Fibroblast of mammary gland (primary cell): ENCODE measurements around the gene PSMB3.

Experiments used
- DNase-seq: peaks from one replicate; pipeline ENCODE4 v3.0.0-alpha.2; 2010; ENCODE audit warnings: low read depth
- H3K4me3 ChIP-seq: 2 replicates; pipeline ENCODE4 v1.5.1; 2011; ENCODE audit warnings: low read depth, mild to moderate bottlenecking, low read length, moderate library complexity; ENCODE audit not compliant: control insufficient read depth
- TF ChIP-seq, protein P1 (sequence below): conservative IDR thresholded peaks from 2 replicates; pipeline ENCODE4 v1.5.1; 2011; ENCODE audit warnings: low read depth, low read length, inconsistent platforms; ENCODE audit not compliant: control insufficient read depth, insufficient read depth

Gene PSMB3

DNA sequence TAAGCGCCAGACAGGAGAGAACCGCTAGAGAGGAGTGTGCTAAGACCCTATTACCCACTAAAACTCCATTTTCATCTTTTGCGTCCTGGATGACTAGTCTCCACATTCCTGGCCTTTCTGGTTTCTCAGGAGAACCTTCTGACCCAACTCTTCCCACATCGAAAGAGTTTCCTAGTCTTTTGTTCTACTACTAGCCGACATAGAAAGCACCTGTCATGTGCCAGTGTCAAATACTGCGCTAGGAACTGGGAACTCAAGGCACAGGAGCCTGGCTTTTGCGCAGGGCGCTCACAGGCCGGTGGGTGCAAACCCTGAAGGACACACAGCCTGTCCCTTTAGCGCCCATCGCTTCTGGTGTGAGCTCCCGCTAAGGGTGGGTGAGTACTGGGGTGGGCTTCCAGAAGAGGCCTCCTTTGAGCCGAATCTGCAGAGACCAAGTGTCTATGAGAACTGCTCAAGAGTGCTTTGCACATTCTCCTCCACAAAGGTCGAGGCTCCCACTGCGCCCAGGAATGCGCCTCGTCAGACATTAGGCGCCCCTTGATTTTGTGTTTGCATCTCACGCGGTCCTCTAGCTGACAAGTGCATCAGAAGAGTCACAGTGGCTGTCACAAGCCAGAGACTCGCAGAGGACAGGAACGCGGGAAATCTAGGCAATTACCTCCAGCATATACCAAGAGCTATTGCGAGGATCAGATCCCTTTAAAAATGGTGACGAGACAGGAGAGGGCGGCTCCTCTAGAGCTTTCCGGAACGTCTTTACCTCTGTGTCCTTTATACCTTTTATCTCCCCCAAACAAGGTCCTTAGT is 2.0 kb upstream of the PSMB3 start:
- H3K4me3 ChIP-seq: peak overlapping the region; percentile 84
- TF ChIP-seq, protein P1, sequence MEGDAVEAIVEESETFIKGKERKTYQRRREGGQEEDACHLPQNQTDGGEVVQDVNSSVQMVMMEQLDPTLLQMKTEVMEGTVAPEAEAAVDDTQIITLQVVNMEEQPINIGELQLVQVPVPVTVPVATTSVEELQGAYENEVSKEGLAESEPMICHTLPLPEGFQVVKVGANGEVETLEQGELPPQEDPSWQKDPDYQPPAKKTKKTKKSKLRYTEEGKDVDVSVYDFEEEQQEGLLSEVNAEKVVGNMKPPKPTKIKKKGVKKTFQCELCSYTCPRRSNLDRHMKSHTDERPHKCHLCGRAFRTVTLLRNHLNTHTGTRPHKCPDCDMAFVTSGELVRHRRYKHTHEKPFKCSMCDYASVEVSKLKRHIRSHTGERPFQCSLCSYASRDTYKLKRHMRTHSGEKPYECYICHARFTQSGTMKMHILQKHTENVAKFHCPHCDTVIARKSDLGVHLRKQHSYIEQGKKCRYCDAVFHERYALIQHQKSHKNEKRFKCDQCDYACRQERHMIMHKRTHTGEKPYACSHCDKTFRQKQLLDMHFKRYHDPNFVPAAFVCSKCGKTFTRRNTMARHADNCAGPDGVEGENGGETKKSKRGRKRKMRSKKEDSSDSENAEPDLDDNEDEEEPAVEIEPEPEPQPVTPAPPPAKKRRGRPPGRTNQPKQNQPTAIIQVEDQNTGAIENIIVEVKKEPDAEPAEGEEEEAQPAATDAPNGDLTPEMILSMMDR: no peak
- DNase-seq: no peak

DNA sequence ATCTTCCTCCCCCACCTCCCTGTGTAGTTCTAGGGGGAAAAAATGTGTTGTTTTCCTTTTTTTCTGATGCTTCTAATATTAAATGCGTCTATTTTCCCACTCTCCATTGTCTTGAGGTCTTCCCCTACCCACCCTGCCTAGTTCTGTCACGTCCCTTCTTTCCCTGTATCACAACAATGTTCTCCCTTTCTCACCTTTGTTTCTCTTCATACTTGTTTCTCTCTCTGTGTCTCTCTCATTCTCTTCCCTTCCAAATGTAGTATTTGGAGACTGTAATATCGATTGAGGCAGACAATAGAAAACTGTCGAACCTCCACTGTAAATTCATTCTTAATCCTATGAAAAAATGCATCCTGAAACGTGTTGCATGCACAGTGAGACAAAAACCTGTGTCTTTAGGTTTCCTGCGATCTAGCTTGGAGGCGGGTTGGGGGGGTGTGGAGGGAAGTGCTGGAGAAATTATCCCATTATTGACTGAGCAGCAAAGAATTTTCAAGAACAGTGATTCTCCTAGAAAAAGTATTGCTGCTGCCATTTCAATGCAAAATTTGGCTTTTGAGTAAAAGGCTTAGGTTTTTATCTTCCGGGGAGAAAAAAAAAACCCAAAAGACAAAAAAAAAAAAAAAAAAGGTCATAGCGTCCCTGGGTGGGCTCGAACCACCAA is 1.3 kb upstream of the PSMB3 start:
- TF ChIP-seq, protein P1: no peak
- DNase-seq: no peak
- H3K4me3 ChIP-seq: peak overlapping the region; percentile 42

DNA sequence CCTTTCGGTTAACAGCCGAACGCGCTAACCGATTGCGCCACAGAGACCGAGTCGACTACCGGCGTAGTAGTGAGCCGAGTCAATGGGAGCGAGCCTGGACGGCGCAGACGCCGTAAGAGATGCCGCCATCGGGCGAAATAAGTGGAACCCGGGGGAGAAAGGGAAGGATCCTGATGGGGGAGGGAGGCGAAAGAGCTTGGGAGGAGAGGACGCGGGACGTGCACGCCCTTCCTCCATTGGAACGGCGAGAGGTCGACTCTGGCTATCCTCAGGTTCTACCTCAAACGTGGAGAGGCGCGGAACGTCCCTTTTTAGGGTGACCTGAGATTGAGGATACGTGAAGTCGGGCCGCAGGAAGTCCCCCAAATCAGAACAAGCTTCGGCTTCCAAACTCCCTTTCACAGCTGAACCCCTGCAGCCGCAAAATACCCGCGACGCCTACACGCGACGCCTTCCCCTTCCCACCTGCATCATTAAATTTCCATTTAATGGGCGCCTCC is 683 bp upstream of the PSMB3 start:
- TF ChIP-seq, protein P1: no peak
- peak overlapping the region; percentile 85 for H3K4me3 ChIP-seq
- DNase-seq: peak; percentile 81

DNA sequence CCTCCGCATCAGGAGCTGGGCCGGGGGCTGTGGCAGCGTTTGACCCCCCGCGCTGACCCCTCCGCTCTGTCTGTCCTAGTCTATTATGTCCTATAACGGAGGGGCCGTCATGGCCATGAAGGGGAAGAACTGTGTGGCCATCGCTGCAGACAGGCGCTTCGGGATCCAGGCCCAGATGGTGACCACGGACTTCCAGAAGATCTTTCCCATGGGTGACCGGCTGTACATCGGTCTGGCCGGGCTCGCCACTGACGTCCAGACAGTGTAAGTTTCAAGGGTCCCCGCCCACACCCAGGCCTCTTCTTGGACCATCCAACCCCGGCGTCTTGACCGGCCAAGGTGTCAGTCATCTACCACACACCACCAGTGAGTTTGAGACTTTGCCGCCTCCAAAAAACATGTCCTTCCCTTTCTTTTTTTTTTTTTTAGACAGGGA is 548 bp downstream of the PSMB3 start:
- TF ChIP-seq, protein P1: no peak
- peak overlapping the region; percentile 85 for H3K4me3 ChIP-seq
- no peak for DNase-seq

DNA sequence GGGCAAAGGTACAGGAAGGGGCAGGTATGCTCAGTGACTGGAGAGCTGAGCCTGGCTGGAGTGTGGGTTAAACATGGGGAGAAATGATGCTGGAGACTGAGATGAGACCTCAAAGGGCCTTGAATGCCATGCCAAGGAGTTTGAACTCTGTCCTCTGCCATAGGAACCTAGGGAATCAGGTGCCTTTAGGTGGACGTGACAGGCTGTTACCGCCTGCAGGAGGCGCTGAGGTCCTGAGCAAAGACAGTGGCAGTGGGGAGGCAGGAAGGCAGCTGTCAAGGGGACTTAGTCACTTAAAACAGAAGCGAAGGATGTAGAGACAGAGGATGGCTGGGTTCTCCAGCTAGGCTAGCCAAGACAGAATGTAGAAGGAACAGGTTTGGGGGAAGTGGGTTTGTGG is 9.1 kb downstream of the PSMB3 start:
- TF ChIP-seq, protein P1: peak; percentile 42
- no peak overlapping the region for H3K4me3 ChIP-seq
- peak; percentile 45 for DNase-seq

DNA sequence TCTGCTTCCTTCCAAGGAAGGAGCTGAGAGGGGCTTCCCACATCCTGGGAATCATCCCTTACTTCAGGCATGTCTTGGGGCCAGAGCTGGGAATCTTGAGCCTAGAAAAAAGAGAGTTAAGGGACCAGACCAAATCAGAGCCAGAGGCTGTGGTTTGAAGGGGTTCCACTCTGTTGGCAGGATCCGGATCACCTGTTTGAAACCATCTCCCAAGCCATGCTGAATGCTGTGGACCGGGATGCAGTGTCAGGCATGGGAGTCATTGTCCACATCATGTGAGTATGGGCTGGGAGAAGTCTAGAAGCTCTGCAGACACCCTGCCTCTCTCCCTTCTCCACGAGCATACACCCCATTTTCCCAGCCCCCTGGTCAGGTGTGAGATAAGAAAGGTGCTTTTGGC is 9.7 kb downstream of the PSMB3 start:
- DNase-seq: no peak
- TF ChIP-seq, protein P1: no peak
- H3K4me3 ChIP-seq: no peak overlapping the region
